Right lung (tissue), 5 donors: Measurements from ENCODE around the gene CMTM4. TPM values are rescaled to one million over a fixed set of nuclear protein-coding genes. Genes with fewer than 3 reads are reported as not detected.
"Not testable (repeated sequence)": the region's sequence is repeated elsewhere in the genome, so short reads cannot be mapped to it uniquely, and the experiment has no call there.

Source experiments
- DNase-seq, 2 donors: peaks; one replicate each; pipeline ENCODE4 v3.0.0-alpha.2; 2013
- polyA plus RNA-seq, 5 donors: library from polyadenylated mRNA; unstranded; fragments of 120-200 nt; gene quantifications; one replicate each; pipeline versions ENCODE4 v1.2.1 to v1.2.3, GENCODE V29; 2013; ENCODE audit warnings: inconsistent platforms in 1 of 5, low replicate concordance in 1 of 5; ENCODE audit not compliant: insufficient read length in 5 of 5, insufficient read depth in 1 of 5

Gene CMTM4
- polyA plus RNA-seq, 5 donors = 21.1 to 36.4 (median 27.7) TPM

DNA sequence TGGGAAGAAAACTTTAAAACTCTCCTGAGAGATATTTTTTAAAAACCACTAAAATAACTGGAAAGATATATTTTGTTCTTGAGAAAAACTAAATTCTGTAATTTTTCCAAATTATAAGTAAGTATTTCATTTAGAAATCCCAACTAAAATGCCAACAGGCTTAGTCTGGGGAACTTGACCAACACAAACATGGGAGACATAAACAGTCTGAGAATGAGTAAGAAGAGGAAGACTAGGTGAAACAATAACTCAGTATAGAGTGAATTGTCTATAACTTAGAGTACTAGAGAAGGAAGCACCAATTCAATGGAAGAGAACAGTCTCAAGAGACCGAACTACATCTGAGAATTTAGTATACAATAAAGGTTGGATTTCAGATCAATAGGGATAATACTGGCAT is 127.4 kb downstream of the CMTM4 start:
- no peak for DNase-seq

DNA sequence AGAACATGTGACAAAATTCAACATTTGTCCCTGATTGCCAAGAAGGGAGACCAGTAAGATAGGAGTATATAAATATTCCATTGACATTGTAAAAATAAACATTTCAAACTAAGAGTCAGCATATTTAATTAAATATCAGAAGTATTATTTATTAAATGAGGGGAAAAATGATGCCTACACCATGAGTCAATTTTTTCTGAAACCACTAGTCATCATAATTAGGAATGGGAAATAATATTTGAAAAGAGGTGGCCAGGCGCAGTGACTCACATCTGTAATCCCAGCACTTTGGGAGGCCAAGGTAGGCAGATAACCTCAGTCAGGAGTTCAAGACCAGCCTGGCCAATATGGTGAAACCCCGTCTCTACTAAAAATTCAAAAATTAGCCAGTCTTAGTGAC is 128.2 kb downstream of the CMTM4 start:
- no peak for DNase-seq

DNA sequence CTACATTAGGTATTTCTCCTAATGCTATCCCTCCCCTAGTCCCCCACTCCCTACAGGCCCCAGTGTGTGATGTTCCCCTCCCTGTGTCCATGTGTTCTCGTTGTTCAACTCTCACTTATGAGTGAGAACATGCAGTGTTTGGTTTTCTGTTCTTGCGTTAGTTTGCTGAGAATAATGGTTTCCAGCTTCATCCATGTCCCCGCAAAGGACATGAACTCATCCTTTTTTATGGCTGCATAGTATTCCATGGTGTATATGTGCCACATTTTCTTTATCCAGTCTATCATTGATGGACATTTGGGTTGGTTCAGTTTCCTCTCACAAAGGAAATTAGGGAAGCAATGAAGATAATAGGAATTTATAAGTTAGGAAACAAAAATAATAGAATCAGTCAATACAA is 129.3 kb downstream of the CMTM4 start:
- DNase-seq = not testable (repeated sequence)

GRCh38 chr16:66566051-66566901 is 130.3 kb downstream of the CMTM4 start, which contains the start of gene CMTM1:
Gene CMTM1 (plus strand): TSS chr16:66566439. CDS start chr16:66566514, 75 bp downstream.
- no peak for DNase-seq

Other genes with a start within 250 kb of the CMTM4 start
- gene TK2, start 146.6 kb downstream of the CMTM4 start, polyA plus RNA-seq = 10 to 100 TPM; 29.1 to 36.2 (median 33.9) TPM
- gene CKLF, start 144.2 kb downstream of the CMTM4 start, polyA plus RNA-seq = 10 to 100 TPM; 36.4 to 55.8 (median 43.5) TPM
- gene CMTM1, start 130.3 kb downstream of the CMTM4 start, polyA plus RNA-seq = 10 to 100 TPM in 1 of 5 donors, 1 to 10 TPM in 4; 5.3 to 10.8 (median 9.5) TPM
- gene CMTM2, start 117.3 kb downstream of the CMTM4 start, polyA plus RNA-seq = 1 to 10 TPM in 2 of 5 donors, under 1 TPM in 3; 0.60 to 1.1 (median 0.95) TPM
- gene CMTM3, start 92.0 kb downstream of the CMTM4 start, polyA plus RNA-seq = 100 to 1,000 TPM in 1 of 5 donors, 10 to 100 TPM in 4; 78.5 to 103 (median 86.1) TPM
- 100 to 1,000 TPM; 114 to 161 (median 144) TPM for gene DYNC1LI2, start 54.9 kb upstream of the CMTM4 start, polyA plus RNA-seq
- under 1 TPM in 3 of 5 donors, not detected in 2; 0.05 to 0.23 (median 0.10) TPM for gene TERB1, start 104.8 kb upstream of the CMTM4 start, polyA plus RNA-seq
- 100 to 1,000 TPM in 1 of 5 donors, 10 to 100 TPM in 4; 62.2 to 105 (median 90.3) TPM for gene NAE1, start 134.2 kb upstream of the CMTM4 start, polyA plus RNA-seq
- gene CA7, start 147.7 kb upstream of the CMTM4 start, polyA plus RNA-seq = under 1 TPM in 1 of 5 donors, not detected in 4; 0.06 TPM
- 1 to 10 TPM; 5.8 to 9.3 (median 8.9) TPM for gene PDP2, start 183.8 kb upstream of the CMTM4 start, polyA plus RNA-seq
- 10 to 100 TPM; 22.5 to 66.6 (median 37.7) TPM for gene CDH16, start 222.1 kb upstream of the CMTM4 start, polyA plus RNA-seq
- gene RRAD, start 228.8 kb upstream of the CMTM4 start, polyA plus RNA-seq = 10 to 100 TPM in 2 of 5 donors, 1 to 10 TPM in 3; 6.7 to 10.7 (median 9.6) TPM
- gene CIAO2B, start 237.7 kb upstream of the CMTM4 start, polyA plus RNA-seq = 10 to 100 TPM; 65.0 to 98.6 (median 80.7) TPM
- gene CES2, start 238.8 kb upstream of the CMTM4 start, polyA plus RNA-seq = 10 to 100 TPM; 30.8 to 37.9 (median 36.0) TPM